D721Med (cell line): ENCODE measurements around the gene SLC6A7.

ENCODE experiments used
- DNase-seq: peaks from one replicate; pipeline ENCODE4 v3.0.0; 2011; ENCODE audit warnings: low spot score; ENCODE audit not compliant: insufficient read length
- FAIRE-seq: peaks from 2 replicates; lab custom pipeline; 2011; peaks lifted over from hg19 to GRCh38; lab: Jason Lieb, UNC
- CTCF ChIP-seq: IDR thresholded peaks from 2 replicates; pipeline ENCODE4 v1.5.1; 2012; ENCODE audit warnings: mild to moderate bottlenecking, control low read depth; ENCODE audit not compliant: insufficient read depth; ENCODE audit errors: missing control alignments

The SLC6A7 gene

GRCh38 chr5:150218693-150219035 is 28.8 kb downstream of the SLC6A7 start:
- no peak for FAIRE-seq
- no peak for TF ChIP-seq CTCF
- DNase-seq = no peak

- DNase-seq (no peak), FAIRE-seq (no peak)
- no peak for TF ChIP-seq CTCF
Measured at GRCh38 chr5:150219142-150219541, 29.3 kb downstream of the SLC6A7 start.

- no peak for FAIRE-seq
- no peak for DNase-seq
Measured at GRCh38 chr5:150219861-150220260, 30.0 kb downstream of the SLC6A7 start.

GRCh38 chr5:150221471-150221870 is 31.6 kb downstream of the SLC6A7 start:
- DNase-seq (no peak), FAIRE-seq (no peak)
- no peak for TF ChIP-seq CTCF

More at GRCh38 chr5:150219861-150220260, 30.0 kb downstream of the SLC6A7 start:
- no peak for TF ChIP-seq CTCF

GRCh38 chr5:150222906-150223305 is 33.0 kb downstream of the SLC6A7 start:
- DNase-seq (no peak), FAIRE-seq (no peak)
- TF ChIP-seq CTCF = no peak

- TF ChIP-seq CTCF = no peak
- FAIRE-seq (no peak), DNase-seq (no peak)
Measured at GRCh38 chr5:150223474-150223873, 33.6 kb downstream of the SLC6A7 start.

- no peak for TF ChIP-seq CTCF
- FAIRE-seq (no peak), DNase-seq (no peak)
Measured at GRCh38 chr5:150224483-150225027, 34.7 kb downstream of the SLC6A7 start.
